Activated CD8-positive, alpha-beta T cell treated with anti-CD3 and anti-CD28 coated beads for 36 hours (primary cell): ENCODE data around the gene RNF10. TPM values are rescaled to one million over a fixed set of nuclear protein-coding genes. Genes with fewer than 3 reads are reported as not detected.
A peak's percentile ranks its signal among the peaks of the same experiment; 100 is the strongest.
"Not testable (repeated sequence)": the region's sequence is repeated elsewhere in the genome, so short reads cannot be mapped to it uniquely, and the experiment has no call there.

ENCODE experiments used
- ATAC-seq: fragments of 200-7000 bp; cut with Tn5 transposase; one replicate; pipeline ENCODE4 v1.10.0; 2021; ENCODE audit warnings: mild to moderate bottlenecking, moderate library complexity
- CTCF ChIA-PET: fragments of 350-600 bp; sonication (Branson Sonifier 250); formaldehyde crosslinking; loops from one replicate; lab custom pipeline; 2021; ENCODE audit warnings: antibody characterized with exemption; lab: Charles Lee
- POLR2A ChIA-PET: fragments of 350-600 bp; sonication (Branson Sonifier 250); formaldehyde crosslinking; loops from one replicate; lab custom pipeline; 2021; ENCODE audit warnings: antibody characterized with exemption; lab: Charles Lee
- DNase-seq: peaks from one replicate; pipeline ENCODE4 v3.0.0-alpha.2; 2020
- H3K27ac Mint-ChIP-seq: one replicate; pipeline ENCODE4 v1.8.0; 2021; ENCODE audit warnings: mild to moderate bottlenecking, mixed read lengths
- H3K27me3 Mint-ChIP-seq: one replicate; pipeline ENCODE4 v1.8.0; 2021; ENCODE audit warnings: mixed read lengths
- H3K36me3 Mint-ChIP-seq: one replicate; pipeline ENCODE4 v1.8.0; 2021; ENCODE audit warnings: low read depth, mixed read lengths
- H3K4me1 Mint-ChIP-seq: one replicate; pipeline ENCODE4 v1.8.0; 2021; ENCODE audit warnings: low read depth, mixed read lengths
- H3K4me3 Mint-ChIP-seq: one replicate; pipeline ENCODE4 v1.8.0; 2021; ENCODE audit warnings: mild to moderate bottlenecking, moderate library complexity, mixed read lengths
- H3K9me3 Mint-ChIP-seq: one replicate; pipeline ENCODE4 v1.8.0; 2021; ENCODE audit warnings: mixed read lengths
- CTCF ChIP-seq: fragments of 200-600 bp; IDR thresholded peaks from one replicate; pipeline ENCODE4 v1.8.0; 2022; ENCODE audit warnings: antibody characterized with exemption, mild to moderate bottlenecking
- intact Hi-C: fragments of 100-400 bp; cut with micrococcal nuclease; formaldehyde crosslinking; loops from one replicate; pipeline ENCODE4 v1.10.0; 2022
- total RNA-seq, 2 experiments: library from RNA; stranded (reverse); gene quantifications; one replicate each; pipeline ENCODE4 v1.2.3, GENCODE V29; 2021

Gene RNF10
- total RNA-seq, 2 experiments from 2014 or later: 155 to 159 TPM

- DNase-seq (no peak), ATAC-seq (peak; percentile 45)
- ChIA-PET CTCF (interaction anchor here (0.6 to 1.4 kb wide), 4 partner anchors 15 to 51 kb away, joined by 3 to 4 read pairs (median 4); no protein-coding TSS in a partner anchor), POLR2A (no interaction called here)
- no peaks in the 10 kb centered on the region for H3K36me3 Mint-ChIP-seq
- H3K4me1 Mint-ChIP-seq: no peaks in the 10 kb centered on the region
- H3K9me3 Mint-ChIP-seq: no peaks in the 10 kb centered on the region
- no peak overlapping the region for H3K27ac Mint-ChIP-seq
- intact Hi-C loops: no loop called here
- TF ChIP-seq CTCF: no peak
- H3K27me3 Mint-ChIP-seq: peaks cover 5% of the 10 kb centered on the region
- no peak overlapping the region for H3K4me3 Mint-ChIP-seq
These were observed 64.7 kb downstream of the RNF10 start for GRCh38 chr12:120598674-120599463.

GRCh38 chr12:120599672-120600552 lies 65.8 kb downstream of the RNF10 start:
- ChIA-PET CTCF (interaction anchor here (0.6 to 1.3 kb wide), 2 partner anchors 16 to 26 kb away, joined by 3 to 4 read pairs; no protein-coding TSS in a partner anchor), POLR2A (no interaction called here)
- H3K27ac Mint-ChIP-seq: no peak overlapping the region
- no peak for TF ChIP-seq CTCF
- no peaks in the 10 kb centered on the region for H3K36me3 Mint-ChIP-seq
- intact Hi-C loops: no loop called here
- H3K4me3 Mint-ChIP-seq: no peak overlapping the region
- no peak for ATAC-seq
- no peaks in the 10 kb centered on the region for H3K4me1 Mint-ChIP-seq
- peaks cover 5% of the 10 kb centered on the region for H3K27me3 Mint-ChIP-seq
- DNase-seq: no peak
- no peaks in the 10 kb centered on the region for H3K9me3 Mint-ChIP-seq

GRCh38 chr12:120602416-120602815 lies 68.3 kb downstream of the RNF10 start:
- H3K4me1 Mint-ChIP-seq, ATAC-seq, H3K27me3 Mint-ChIP-seq, intact Hi-C loops, DNase-seq, H3K4me3 Mint-ChIP-seq, H3K27ac Mint-ChIP-seq, H3K36me3 Mint-ChIP-seq, H3K9me3 Mint-ChIP-seq: not testable (repeated sequence)
- ChIA-PET CTCF (interaction anchor here (2.5 kb wide), 1 partner anchor 47 kb away, joined by 9 read pairs; no protein-coding TSS in a partner anchor), POLR2A (interaction anchor here (0.7 kb wide), 1 partner anchor 43 kb away, joined by 3 read pairs; no protein-coding TSS in a partner anchor)

- Mint-ChIP-seq H3K27ac (no peak overlapping the region), H3K9me3 (no peaks in the 10 kb centered on the region), H3K4me3 (no peak overlapping the region), H3K36me3 (no peaks in the 10 kb centered on the region), H3K4me1 (peaks cover 9% of the 10 kb centered on the region), H3K27me3 (no peaks in the 10 kb centered on the region)
- DNase-seq (no peak), ATAC-seq (no peak)
- TF ChIP-seq CTCF: no peak
- intact Hi-C loops: no loop called here
- ChIA-PET CTCF (interaction anchor here (1.2 kb wide), 1 partner anchor 14 kb away, joined by 3 read pairs; no protein-coding TSS in a partner anchor), POLR2A (no interaction called here)
These were observed 76.4 kb downstream of the RNF10 start for GRCh38 chr12:120610560-120610959.

GRCh38 chr12:120611534-120611933 lies 77.4 kb downstream of the RNF10 start:
- H3K4me1 Mint-ChIP-seq, CTCF ChIA-PET, H3K36me3 Mint-ChIP-seq, DNase-seq, ATAC-seq, H3K4me3 Mint-ChIP-seq, H3K9me3 Mint-ChIP-seq, POLR2A ChIA-PET, H3K27me3 Mint-ChIP-seq, H3K27ac Mint-ChIP-seq, intact Hi-C loops: not testable (repeated sequence)
